Nephron progenitor cell (in vitro differentiated cells): ENCODE results near the gene IL25.
A peak's percentile ranks its signal among the peaks of the same experiment; 100 is the strongest.

ENCODE experiments used
- DNase-seq: peaks from one replicate; pipeline ENCODE4 v3.0.0; 2021
- H3K27ac Mint-ChIP-seq: 2 replicates; pipeline ENCODE4 v1.8.0; 2021; ENCODE audit warnings: mild to moderate bottlenecking, moderate library complexity, mixed read lengths
- H3K27me3 Mint-ChIP-seq: 2 replicates; pipeline ENCODE4 v1.8.0; 2021; ENCODE audit warnings: mild to moderate bottlenecking, low read depth, mixed read lengths; ENCODE audit not compliant: poor library complexity
- H3K36me3 Mint-ChIP-seq: 2 replicates; pipeline ENCODE4 v1.8.0; 2021; ENCODE audit warnings: low read depth, mixed read lengths
- H3K4me1 Mint-ChIP-seq: 2 replicates; pipeline ENCODE4 v1.8.0; 2021; ENCODE audit warnings: mixed read lengths
- H3K4me3 Mint-ChIP-seq: 2 replicates; pipeline ENCODE4 v1.8.0; 2021; ENCODE audit warnings: mild to moderate bottlenecking, moderate library complexity, mixed read lengths
- H3K9me3 Mint-ChIP-seq: 2 replicates; pipeline ENCODE4 v1.8.0; 2021; ENCODE audit warnings: mild to moderate bottlenecking, moderate library complexity, mixed read lengths
- CTCF ChIP-seq: fragments of 200-600 bp; sonication (generic); IDR thresholded peaks from 2 replicates; pipeline ENCODE4 v1.5.0; 2021; ENCODE audit warnings: antibody characterized with exemption

Gene IL25

GRCh38 chr14:23346693-23347405 lies 25.8 kb upstream of the IL25 start:
- H3K4me3 Mint-ChIP-seq = no peak overlapping the region
- no peak for DNase-seq
- H3K27me3 Mint-ChIP-seq = peaks cover 24% of the 10 kb centered on the region

GRCh38 chr14:23347406-23348296 lies 25.0 kb upstream of the IL25 start:
- no peak overlapping the region for H3K4me3 Mint-ChIP-seq
- peaks cover 20% of the 10 kb centered on the region for H3K4me1 Mint-ChIP-seq
- peaks cover 25% of the 10 kb centered on the region for H3K27me3 Mint-ChIP-seq
- no peak for TF ChIP-seq CTCF
- DNase-seq = no peak
- no peak overlapping the region for H3K27ac Mint-ChIP-seq
- H3K36me3 Mint-ChIP-seq = peaks cover 19% of the 10 kb centered on the region
- H3K9me3 Mint-ChIP-seq = peaks cover 11% of the 10 kb centered on the region

More at GRCh38 chr14:23346693-23347405, 25.8 kb upstream of the IL25 start:
- no peak for TF ChIP-seq CTCF
- H3K36me3 Mint-ChIP-seq = peaks cover 19% of the 10 kb centered on the region
- peaks cover 12% of the 10 kb centered on the region for H3K9me3 Mint-ChIP-seq
- peaks cover 20% of the 10 kb centered on the region for H3K4me1 Mint-ChIP-seq
- no peak overlapping the region for H3K27ac Mint-ChIP-seq

GRCh38 chr14:23348297-23348655 lies 24.3 kb upstream of the IL25 start:
- TF ChIP-seq CTCF = no peak

GRCh38 chr14:23349156-23349845 lies 23.3 kb upstream of the IL25 start:
- H3K9me3 Mint-ChIP-seq = peaks cover 11% of the 10 kb centered on the region
- peaks cover 33% of the 10 kb centered on the region for H3K27me3 Mint-ChIP-seq
- DNase-seq = no peak
- H3K27ac Mint-ChIP-seq = peak overlapping the region; percentile 65
- no peak overlapping the region for H3K4me3 Mint-ChIP-seq
- peaks cover 36% of the 10 kb centered on the region for H3K4me1 Mint-ChIP-seq
- peaks cover 19% of the 10 kb centered on the region for H3K36me3 Mint-ChIP-seq
- no peak for TF ChIP-seq CTCF

More at GRCh38 chr14:23348297-23348655, 24.3 kb upstream of the IL25 start:
- Mint-ChIP-seq H3K4me3 (no peak overlapping the region), H3K27me3 (peaks cover 31% of the 10 kb centered on the region), H3K27ac (no peak overlapping the region), H3K36me3 (peaks cover 19% of the 10 kb centered on the region), H3K9me3 (peaks cover 11% of the 10 kb centered on the region), H3K4me1 (peaks cover 26% of the 10 kb centered on the region)
- DNase-seq = no peak

- peaks cover 33% of the 10 kb centered on the region for H3K27me3 Mint-ChIP-seq
- H3K36me3 Mint-ChIP-seq = peaks cover 31% of the 10 kb centered on the region
- peak overlapping the region; percentile 84 for H3K4me3 Mint-ChIP-seq
- no peak overlapping the region for H3K27ac Mint-ChIP-seq
- peak; percentile 56 for DNase-seq
- peaks cover 26% of the 10 kb centered on the region for H3K4me1 Mint-ChIP-seq
- peaks cover 11% of the 10 kb centered on the region for H3K9me3 Mint-ChIP-seq
- TF ChIP-seq CTCF = peak; percentile 6
Measured at GRCh38 chr14:23351681-23352505, 20.7 kb upstream of the IL25 start.
